Loucy (cell line): ENCODE results near the gene ZNF837.

Experiments used
- CTCF ChIP-seq: fragments of 200-600 bp; sonication (generic); conservative IDR thresholded peaks from 2 replicates; pipeline ENCODE4 v1.5.1; 2014; ENCODE audit warnings: mild to moderate bottlenecking, antibody characterized with exemption, low read length
- EZH2phosphoT487 ChIP-seq: fragments of 200-600 bp; IDR thresholded peaks from 2 replicates; pipeline ENCODE4 v1.6.1; 2018; ENCODE audit warnings: antibody characterized with exemption, mild to moderate bottlenecking, moderate library complexity, borderline replicate concordance

- no peak for TF ChIP-seq EZH2phosphoT487
- TF ChIP-seq CTCF = no peak
Observed at GRCh38 chr19:58381460-58382212, 806 bp upstream of the ZNF837 start.
